DND-41 (cell line): ENCODE measurements around the gene HDAC4.

ENCODE experiments used
- ATAC-seq: fragments of 200-7000 bp; cut with Tn5 transposase; 3 replicates; pipeline ENCODE4 v1.9.1; 2021; ENCODE audit warnings: low read depth; ENCODE audit not compliant: insufficient read depth
- DNase-seq: peaks from one replicate; pipeline ENCODE4 v3.0.0-alpha.2; 2020
- H2AFZ ChIP-seq: 2 replicates; pipeline ENCODE4 v1.6.0; 2012; ENCODE audit warnings: low read depth, low read length
- H3K27ac ChIP-seq: 2 replicates; pipeline ENCODE4 v1.5.1; 2012; ENCODE audit warnings: low read length, inconsistent platforms
- H3K27me3 ChIP-seq: fragments of 200-600 bp; sonication (generic); 2 replicates; pipeline ENCODE4 v1.6.0; 2012; ENCODE audit warnings: low read length, mild to moderate bottlenecking, inconsistent platforms; ENCODE audit not compliant: insufficient read depth, poor library complexity
- H3K36me3 ChIP-seq: 2 replicates; pipeline ENCODE4 v1.5.1; 2012; ENCODE audit warnings: low read length, inconsistent platforms; ENCODE audit not compliant: insufficient read depth
- H3K4me1 ChIP-seq: 2 replicates; pipeline ENCODE4 v1.5.1; 2012; ENCODE audit warnings: mild to moderate bottlenecking, low read length; ENCODE audit not compliant: insufficient read depth
- H3K4me2 ChIP-seq: 2 replicates; pipeline ENCODE4 v1.6.0; 2012; ENCODE audit warnings: mild to moderate bottlenecking, moderate library complexity, low read length, inconsistent platforms; ENCODE audit not compliant: insufficient read depth
- H3K4me3 ChIP-seq, 2 experiments: fragments of 200-600 bp in 1 of 2; shearing (Covaris generic) in 1 of 2; 2 replicates each; pipeline ENCODE4 v1.5.1; 2012 to 2016; ENCODE audit warnings: inconsistent platforms in 2 of 2, low read length in 2 of 2, mild to moderate bottlenecking in 2 of 2, low read depth in 1 of 2, moderate library complexity in 1 of 2
- H3K79me2 ChIP-seq: 2 replicates; pipeline ENCODE4 v1.6.0; 2012; ENCODE audit warnings: low read length, inconsistent platforms; ENCODE audit not compliant: insufficient read depth
- H3K9ac ChIP-seq: 2 replicates; pipeline ENCODE4 v1.6.0; 2012; ENCODE audit warnings: low read depth, mild to moderate bottlenecking, inconsistent platforms, low read length, moderate library complexity
- H3K9me3 ChIP-seq: 2 replicates; pipeline ENCODE4 v1.5.1; 2012; ENCODE audit warnings: low read length, moderate library complexity, mild to moderate bottlenecking, inconsistent platforms; ENCODE audit not compliant: insufficient read depth, severe bottlenecking
- H4K20me1 ChIP-seq: 2 replicates; pipeline ENCODE4 v1.6.0; 2012; ENCODE audit warnings: low read length; ENCODE audit not compliant: insufficient read depth
- CTCF ChIP-seq: IDR thresholded peaks from 2 replicates; pipeline ENCODE4 v1.5.1; 2012; ENCODE audit warnings: borderline replicate concordance, low read length, moderate library complexity, mild to moderate bottlenecking; ENCODE audit not compliant: poor library complexity, severe bottlenecking; ENCODE audit errors: extremely low read depth
- EZH2 ChIP-seq: IDR thresholded peaks from 3 replicates; pipeline ENCODE4 v1.6.1; 2012; ENCODE audit warnings: borderline replicate concordance, low read depth, mild to moderate bottlenecking, moderate library complexity, low read length, inconsistent platforms; ENCODE audit not compliant: severe bottlenecking

Gene HDAC4

GRCh38 chr2:239278941-239279365, 121.9 kb downstream of the HDAC4 start:
- peaks cover 100% of the 10 kb centered on the region for H4K20me1 ChIP-seq
- TF ChIP-seq EZH2 = no peak
- TF ChIP-seq CTCF = no peak
- no peak overlapping the region for H3K9ac ChIP-seq

DNA sequence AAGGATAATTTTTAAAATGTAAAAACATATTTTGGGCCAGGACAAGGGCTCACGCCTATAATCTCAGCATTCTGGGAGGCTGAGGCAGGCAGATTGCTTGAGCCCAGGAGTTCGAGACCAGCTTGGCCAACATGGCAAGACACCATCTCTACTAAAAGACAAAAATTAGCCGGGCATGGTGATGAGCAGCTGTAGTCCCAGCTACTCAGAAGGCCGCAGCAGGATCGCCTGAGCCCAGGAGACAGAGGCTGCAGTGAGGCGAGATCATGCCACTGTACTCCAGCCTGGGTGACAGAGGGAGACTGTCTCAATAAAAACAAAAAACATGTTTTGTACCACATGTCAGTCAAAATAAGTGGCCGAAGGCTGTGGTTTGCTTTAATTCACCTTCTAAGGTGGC, 122.5 kb downstream of the HDAC4 start:
- H3K9ac ChIP-seq = no peak overlapping the region
- DNase-seq (no peak), ATAC-seq (no peak)
- peaks cover 97% of the 10 kb centered on the region for H3K36me3 ChIP-seq
- no peak overlapping the region for H3K4me3 ChIP-seq
- no peaks in the 10 kb centered on the region for H3K9me3 ChIP-seq
- no peak overlapping the region for H2AFZ ChIP-seq
- peaks cover 95% of the 10 kb centered on the region for H3K4me1 ChIP-seq
- H3K27me3 ChIP-seq = no peaks in the 10 kb centered on the region
- 0 out of 2 replicates have a peak overlapping the region, but pooled peaks have one; percentile 43 for H3K27ac ChIP-seq
- TF ChIP-seq EZH2 (no peak), CTCF (no peak)
- H4K20me1 ChIP-seq = peaks cover 100% of the 10 kb centered on the region
- peaks cover 100% of the 10 kb centered on the region for H3K79me2 ChIP-seq
- H3K4me2 ChIP-seq = no peak overlapping the region

More at GRCh38 chr2:239278941-239279365, 121.9 kb downstream of the HDAC4 start:
- Histone ChIP-seq H3K9me3 (no peaks in the 10 kb centered on the region), H3K4me2 (no peak overlapping the region), H3K79me2 (peaks cover 100% of the 10 kb centered on the region), H2AFZ (no peak overlapping the region), H3K27me3 (no peaks in the 10 kb centered on the region), H3K4me1 (peaks cover 95% of the 10 kb centered on the region), H3K4me3 (no peak overlapping the region), H3K36me3 (peaks cover 97% of the 10 kb centered on the region), H3K27ac (peak overlapping the region; percentile 61; the same call in 1 of the 2 replicates)
- no peak for ATAC-seq
- no peak for DNase-seq

DNA sequence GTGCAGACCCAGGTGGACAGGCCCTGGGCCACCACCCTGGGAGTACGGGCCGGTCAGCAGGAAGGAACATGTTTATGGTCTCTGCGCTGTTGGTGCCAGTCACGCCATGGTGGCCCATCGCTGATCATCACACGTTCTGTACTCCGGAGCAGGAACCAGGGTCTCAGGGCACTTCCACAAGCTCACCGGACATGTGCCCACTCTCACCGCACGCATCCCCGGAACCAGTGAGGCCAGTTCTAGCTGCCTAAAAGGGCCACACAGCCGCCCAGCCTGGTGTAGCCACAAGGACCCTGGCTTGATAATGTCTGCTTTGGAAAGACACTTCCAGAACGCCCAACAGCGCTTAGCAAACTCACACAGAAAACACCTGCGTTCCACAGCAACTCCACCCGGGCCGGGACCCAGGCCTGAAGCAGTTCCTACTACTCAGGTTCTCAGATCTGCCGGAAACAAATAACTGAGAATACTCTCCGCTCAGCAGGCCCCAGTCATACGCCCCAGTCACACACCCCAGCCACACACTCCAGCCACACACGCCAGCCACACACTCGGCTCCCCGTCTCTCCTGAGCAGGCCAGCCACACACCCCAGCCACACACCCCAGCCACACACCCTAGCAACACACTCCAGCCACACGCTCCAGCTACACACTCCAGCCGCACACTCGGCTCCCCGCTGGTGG, 123.3 kb downstream of the HDAC4 start:
- H3K4me2 ChIP-seq = peak overlapping the region; percentile 34; the same call in 1 of the 2 replicates
- TF ChIP-seq CTCF (no peak), EZH2 (no peak)
- H3K4me3 ChIP-seq = no peak overlapping the region
- no peaks in the 10 kb centered on the region for H3K27me3 ChIP-seq
- H3K27ac ChIP-seq = peak overlapping the region; percentile 61
- no peaks in the 10 kb centered on the region for H3K9me3 ChIP-seq
- peaks cover 100% of the 10 kb centered on the region for H3K79me2 ChIP-seq
- DNase-seq (no peak), ATAC-seq (peak; percentile 9; the same call in 2 of the 3 replicates)
- no peak overlapping the region for H2AFZ ChIP-seq
- peaks cover 95% of the 10 kb centered on the region for H3K4me1 ChIP-seq
- 0 out of 2 replicates have a peak overlapping the region, but pooled peaks have one; percentile 10 for H3K9ac ChIP-seq
- peaks cover 100% of the 10 kb centered on the region for H4K20me1 ChIP-seq
- H3K36me3 ChIP-seq = peaks cover 97% of the 10 kb centered on the region
